ENCODE results near the gene SRGAP2B.
"Not testable (repeated sequence)": the region's sequence is repeated elsewhere in the genome, so short reads cannot be mapped to it uniquely, and the experiment has no call there.

DNA sequence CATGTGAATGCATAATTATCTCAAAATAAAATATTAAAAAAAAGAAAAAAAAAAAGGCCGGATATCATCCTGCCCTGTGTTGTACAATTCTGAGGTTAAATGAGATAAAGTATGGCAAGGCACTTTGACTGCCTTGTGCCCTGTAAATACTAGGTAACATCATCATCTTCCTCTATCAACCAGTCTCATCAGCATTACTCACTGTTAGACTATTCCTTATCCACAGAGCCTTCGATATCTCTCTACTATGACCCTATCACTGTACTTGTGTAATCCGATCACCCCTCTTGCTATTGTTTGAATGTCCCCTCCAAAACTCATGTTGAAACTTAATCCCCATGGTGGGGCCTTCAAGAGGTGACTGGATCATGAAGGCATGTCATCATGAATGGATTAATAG is 18.3 kb downstream of the SRGAP2B start:
- not testable (repeated sequence) for TF ChIP-seq POLR2A (IDR thresholded peaks at IDR 0.05; ENCODE audit: low read depth); CTCF (IDR thresholded peaks at IDR 0.05)

All from esophagus muscularis mucosa (tissue), 3 donors.